GM18951 (cell line): Measurements from ENCODE around the gene TEX52.

Experiments used
- POLR2A ChIP-seq: IDR thresholded peaks from 4 replicates; pipeline ENCODE4 v1.6.1; 2011; ENCODE audit warnings: mild to moderate bottlenecking; ENCODE audit not compliant: insufficient read length, insufficient read depth; ENCODE audit errors: extremely low read depth
- in situ Hi-C: fragments of 300-500 bp; cut with MboI; formaldehyde crosslinking; loops from one replicate; pipeline ENCODE4 v1.12.0; 2022; ENCODE audit warnings: low sequenced_read_pairs, mixed read lengths, inconsistent platforms; ENCODE audit not compliant: unreplicated experiment

The TEX52 gene

DNA sequence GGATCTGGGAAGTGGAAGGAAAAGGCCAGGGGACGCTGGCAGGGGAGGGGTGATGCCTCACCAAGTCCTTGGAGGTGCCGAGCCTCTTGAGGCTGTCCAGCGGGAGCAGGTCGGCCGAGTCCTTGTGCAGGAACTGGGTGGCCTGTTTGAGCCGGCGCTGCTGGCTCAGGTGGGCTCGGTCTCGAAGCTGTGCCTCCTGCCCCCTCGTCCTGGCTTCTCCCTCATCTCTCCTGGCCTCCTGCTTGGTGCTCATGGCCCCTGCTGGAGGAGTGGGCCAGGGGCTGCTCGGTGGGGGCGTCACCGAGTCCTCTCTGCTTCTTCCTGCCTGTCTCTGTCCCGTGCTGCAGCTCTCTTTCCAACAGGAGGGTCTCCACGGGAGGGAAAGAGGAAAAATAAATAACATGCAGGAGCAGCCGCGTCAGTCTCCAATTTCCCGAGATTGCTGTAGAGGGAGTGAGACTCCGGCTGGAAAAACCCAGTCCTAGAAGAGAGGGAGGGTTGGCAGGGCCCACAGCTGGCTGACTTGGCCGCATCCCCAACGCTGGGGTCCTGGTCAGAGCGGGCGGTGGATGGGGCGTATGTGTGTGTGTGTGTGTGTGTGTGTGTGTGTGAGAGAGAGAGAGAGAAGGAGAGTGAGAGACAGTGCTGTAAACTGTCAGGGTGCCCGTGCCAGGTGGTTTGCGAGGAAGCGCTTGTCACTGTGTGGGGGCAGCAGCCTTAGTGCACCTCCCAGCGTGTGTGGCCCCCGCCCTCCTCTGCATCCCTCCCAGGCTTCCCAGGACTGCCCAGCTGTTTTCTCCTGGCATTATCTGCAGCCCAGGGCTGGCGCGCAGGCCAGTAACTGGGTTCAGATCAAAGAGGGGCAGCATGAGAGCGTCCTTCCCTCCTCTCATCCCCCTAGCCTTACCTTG, 22.0 kb downstream of the TEX52 start, which contains the start of gene NRIP2:
NRIP2 (minus strand) TSS at position 455 of the 911 bp plus-strand sequence; CDS start at position 403, 52 bp downstream.
- in situ Hi-C loops, result no loop called here
- no peak for TF ChIP-seq POLR2A

DNA sequence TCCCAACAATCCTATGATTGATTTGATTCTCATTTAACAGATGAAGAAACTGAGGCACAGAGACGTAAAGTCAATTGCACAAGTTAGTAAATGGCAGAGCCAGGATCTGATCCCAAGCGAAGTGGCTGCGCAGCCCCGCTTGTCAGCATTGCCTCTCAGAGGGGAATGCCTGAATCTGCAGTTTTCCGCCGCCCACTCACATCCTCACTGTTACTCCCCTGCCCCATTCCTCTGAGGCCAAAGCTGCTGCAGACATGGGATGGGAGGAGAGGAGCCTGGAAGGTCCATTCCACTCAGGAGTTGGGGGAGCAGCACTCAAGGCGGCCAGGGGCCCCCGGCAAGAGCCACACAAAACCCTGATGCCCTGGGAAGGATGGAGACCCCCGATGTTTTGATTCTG, 23.0 kb downstream of the TEX52 start:
- in situ Hi-C loops, result no loop called here
- no peak for TF ChIP-seq POLR2A

DNA sequence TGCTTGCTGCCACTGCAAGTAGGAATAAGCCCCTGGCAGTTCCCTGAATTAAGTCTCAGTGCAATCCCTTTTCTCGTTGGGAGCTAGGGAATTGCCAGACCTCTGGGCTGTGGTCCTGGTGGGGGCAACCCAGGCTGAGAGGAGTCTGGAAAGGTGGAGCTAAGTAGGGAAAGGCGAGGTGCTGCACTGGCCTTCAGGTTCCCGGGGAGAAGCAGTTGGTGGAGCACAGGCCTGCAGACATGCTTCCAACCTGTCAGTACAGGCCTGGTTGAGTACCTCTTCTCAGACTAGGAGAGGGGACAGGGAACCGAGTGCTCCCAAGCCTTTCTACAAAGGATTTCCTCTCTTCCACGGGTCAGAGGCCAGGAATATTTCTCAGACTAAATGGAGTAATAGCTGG, 23.5 kb downstream of the TEX52 start:
- in situ Hi-C loops, result no loop called here
- TF ChIP-seq POLR2A, result no peak

DNA sequence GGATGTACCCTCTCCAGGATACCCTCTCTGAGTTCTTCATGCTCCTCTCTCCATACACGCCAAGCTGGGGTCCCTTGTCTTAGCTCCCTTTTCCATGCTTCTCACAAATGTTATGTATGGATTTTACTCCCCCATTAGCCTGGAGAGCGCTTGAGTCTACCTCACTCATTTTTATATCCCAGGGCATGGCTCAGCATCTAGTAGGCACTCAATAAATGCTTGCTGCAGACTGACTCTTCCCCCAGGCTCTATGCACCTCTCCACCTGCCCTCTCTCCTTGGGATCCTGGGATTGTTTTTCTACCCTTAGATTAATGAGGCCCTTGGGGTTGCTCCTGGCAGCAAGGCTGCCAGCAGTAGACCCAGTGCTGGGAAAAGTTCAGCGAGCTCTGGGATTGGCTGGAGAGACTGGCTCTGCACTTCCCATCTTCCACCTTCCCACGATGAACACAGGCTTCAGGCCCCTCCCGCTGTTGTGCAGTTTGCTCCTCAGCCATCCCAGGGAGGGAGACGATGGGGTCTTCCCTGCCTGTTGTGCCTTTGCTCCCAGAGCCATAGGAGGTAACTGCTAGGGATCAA, 24.2 kb downstream of the TEX52 start:
- no peak for TF ChIP-seq POLR2A
- in situ Hi-C loops, result no loop called here

DNA sequence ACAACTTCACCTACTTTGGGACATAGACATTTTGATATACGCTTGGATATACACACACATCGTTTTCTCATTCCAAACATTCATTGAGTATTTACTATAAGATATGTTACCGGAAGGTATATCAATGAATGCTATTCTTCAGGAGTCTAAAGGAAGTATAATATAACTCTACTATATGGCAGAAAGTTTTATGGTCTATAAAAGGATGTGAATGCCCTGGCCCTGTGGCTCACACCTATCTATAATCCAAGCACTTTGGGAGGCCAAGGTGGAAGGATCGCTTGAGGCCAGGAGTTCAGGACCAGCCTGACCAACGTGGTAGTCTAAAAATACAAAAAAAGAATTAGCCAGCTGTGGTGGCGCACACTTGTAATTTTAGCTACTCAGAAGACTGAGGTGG, 27.6 kb downstream of the TEX52 start:
- no peak for TF ChIP-seq POLR2A
- in situ Hi-C loops, result no loop called here

DNA sequence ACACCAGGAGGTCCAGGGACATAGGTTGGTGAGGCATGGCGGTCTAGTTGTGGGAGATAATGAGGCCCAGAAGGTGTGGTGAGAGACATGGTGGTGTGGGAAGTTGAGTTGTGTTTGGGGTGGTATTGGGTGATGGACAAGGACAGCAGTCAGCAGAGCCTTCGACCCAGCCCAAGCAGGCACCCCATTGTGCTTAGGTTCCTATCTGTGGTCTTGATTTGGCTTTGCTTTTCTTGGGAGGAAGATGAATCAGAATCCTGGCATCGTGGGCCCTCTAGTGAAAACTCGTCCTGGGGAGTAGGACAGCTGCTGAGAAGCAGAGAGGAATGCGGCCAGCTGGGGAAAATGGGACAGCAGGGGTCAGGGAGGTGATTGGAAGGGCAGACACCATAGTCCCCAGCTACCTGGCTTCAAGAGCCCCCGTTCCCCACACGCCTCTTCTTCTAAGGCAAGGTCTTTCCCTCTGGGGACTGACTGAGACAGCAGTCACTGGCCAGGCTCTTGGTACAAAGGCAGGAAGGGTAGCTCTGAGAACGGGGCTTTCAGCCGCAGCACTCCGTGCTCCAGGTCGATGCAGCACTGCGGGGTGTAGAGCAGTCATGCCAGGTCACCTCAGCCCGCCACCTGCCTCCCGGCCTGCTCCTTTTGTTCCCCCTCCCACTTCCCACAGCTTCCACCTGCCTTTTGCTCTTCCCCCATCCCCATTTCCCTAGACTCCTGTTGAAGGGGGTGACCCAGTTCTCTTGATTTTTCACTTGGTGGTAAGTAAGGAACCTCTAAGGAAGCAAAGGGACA, 29.9 kb downstream of the TEX52 start:
- no peak for TF ChIP-seq POLR2A
- in situ Hi-C loops, result no loop called here

DNA sequence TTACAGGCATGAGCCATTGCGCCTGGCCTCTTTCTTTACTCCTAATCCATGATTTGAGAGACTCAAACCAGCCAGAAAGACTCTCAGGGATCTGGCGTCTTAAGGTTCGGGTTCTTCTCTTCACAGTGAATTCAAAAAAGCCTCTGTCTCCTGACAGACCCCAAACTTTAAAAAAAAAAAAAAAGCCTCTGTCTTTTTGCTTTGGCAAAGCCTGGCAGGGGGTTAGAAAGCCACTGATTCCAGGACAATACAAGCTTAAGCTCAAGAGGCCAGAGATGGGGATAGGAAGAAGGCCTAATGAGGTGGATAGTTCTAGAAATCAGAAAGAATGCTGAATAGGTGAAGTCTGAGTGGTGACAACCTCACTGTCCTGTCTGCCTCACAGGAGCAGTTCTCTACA, 30.8 kb downstream of the TEX52 start:
- no peak for TF ChIP-seq POLR2A
- in situ Hi-C loops, result no loop called here

DNA sequence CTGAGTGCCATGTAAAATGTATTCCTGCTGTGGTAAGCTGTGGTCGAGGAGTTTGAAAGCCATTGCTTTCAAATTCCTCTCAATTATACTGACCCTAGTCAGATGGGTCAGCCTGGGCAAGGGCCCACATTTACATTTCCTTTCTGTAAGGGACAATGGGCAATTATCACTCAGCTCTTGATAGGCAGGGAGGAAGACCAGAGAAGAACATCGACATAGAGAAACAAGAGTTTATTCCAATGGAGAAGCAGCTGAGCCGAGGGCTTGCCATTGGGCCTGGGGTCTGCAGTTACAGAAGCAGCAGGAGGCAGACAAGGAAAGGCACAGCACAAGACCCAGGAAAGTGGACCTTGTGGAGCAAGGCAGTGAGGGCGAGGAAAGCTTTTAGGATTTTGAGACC, 31.7 kb downstream of the TEX52 start:
- in situ Hi-C loops, result no loop called here
- TF ChIP-seq POLR2A, result no peak

DNA sequence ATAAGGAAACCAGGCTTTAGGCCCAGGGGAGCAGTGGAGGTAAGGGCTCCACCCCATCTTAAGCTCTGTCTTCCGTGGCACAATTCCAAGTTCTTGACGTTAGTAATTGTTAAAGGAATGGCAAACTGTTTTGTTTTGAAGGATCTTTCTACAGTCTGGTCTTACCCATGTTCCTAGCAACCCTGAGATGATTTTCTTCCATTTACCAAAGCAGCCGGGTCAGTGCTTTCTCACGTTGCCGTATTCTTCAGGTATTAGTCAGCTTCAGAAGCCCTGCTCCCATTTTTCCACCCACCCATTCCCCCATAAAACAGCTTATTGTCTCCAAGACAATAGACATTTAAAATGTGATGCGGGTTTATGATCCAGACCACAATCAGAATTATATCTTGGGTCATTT, 32.3 kb downstream of the TEX52 start:
- in situ Hi-C loops, result no loop called here
- TF ChIP-seq POLR2A, result no peak

DNA sequence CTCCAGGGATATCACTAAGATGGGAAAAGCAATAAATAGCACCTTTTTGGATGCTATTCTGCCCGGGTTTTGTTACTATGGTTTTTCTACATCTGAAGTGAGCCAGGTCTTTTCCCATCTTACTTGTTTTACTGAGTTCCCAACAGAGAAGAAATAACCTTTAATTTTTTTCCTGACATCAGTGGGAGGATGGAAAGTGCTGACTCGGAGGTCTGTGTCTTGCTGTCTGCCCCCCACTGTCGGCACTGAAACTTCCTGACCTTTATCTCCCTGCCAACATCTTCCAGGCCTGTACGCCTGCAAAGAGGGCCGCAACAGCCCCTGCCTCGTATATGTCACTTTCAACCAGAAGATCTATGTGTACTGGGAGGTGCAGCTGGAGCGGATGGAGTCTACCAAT, 33.4 kb downstream of the TEX52 start:
- in situ Hi-C loops, result no loop called here
- TF ChIP-seq POLR2A, result no peak

DNA sequence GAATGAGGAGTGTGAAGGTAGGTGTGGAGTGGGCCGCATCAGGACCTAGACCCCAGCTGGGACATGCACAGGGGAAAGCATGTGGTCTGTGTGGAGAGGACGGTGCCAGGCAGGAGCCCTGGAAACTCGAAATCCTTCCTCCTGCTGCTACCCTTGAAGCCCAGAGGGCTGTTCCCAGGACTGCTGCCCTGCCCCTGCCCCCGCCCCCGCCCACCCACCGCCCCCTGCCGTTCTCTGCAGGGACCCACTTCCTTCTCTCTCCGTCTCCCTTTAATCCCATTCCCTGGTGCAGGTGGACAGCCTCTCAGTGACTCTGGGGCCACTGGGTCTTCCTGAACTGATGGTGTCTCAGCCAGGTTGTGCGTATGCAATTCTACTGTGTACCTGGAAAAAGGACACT, 36.4 kb downstream of the TEX52 start:
- in situ Hi-C loops, result no loop called here
- no peak for TF ChIP-seq POLR2A

DNA sequence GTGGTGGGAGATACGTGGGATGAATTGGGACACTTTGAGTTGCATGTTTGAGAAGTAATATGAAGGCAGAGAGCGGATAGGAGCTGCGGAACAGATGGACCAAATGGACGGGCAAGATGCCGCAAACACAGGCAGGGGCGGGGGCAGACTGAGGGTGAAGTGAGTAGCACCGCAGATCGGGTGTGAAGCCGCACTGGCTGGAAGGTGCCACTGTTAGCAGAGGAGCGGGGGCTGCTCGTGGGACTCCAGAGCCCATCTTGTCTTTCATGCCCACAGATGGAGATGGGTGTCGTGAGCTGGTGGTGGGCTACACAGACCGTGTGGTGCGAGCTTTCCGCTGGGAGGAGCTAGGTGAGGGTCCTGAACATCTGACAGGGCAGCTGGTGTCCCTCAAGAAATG, 37.0 kb downstream of the TEX52 start:
- no peak for TF ChIP-seq POLR2A
- in situ Hi-C loops, result no loop called here
